HG03520 (cell line): ENCODE data around the gene TPM3.
"Not testable (repeated sequence)": the region's sequence is repeated elsewhere in the genome, so short reads cannot be mapped to it uniquely, and the experiment has no call there.

Experiments
- ATAC-seq: cut with Tn5 transposase; IDR thresholded peaks from one replicate; pipeline ENCODE4 v1.9.1; 2021; ENCODE audit warnings: mild to moderate bottlenecking, moderate library complexity; ENCODE audit not compliant: unreplicated experiment

TPM3 gene

GRCh38 chr1:154191990-154192461, at the start of gene TPM3:
TPM3 (minus strand) TSS chr1:154192100; CDS start chr1:154192018, 82 bp downstream.
- ATAC-seq: no peak

- no peak for ATAC-seq
Measured at GRCh38 chr1:154240294-154240833, 48.5 kb upstream of the TPM3 start.

- ATAC-seq: no peak
Measured at GRCh38 chr1:154239491-154239890, 47.6 kb upstream of the TPM3 start.

GRCh38 chr1:154237880-154238506, 46.1 kb upstream of the TPM3 start:
- no peak for ATAC-seq

GRCh38 chr1:154237435-154237834, 45.5 kb upstream of the TPM3 start:
- ATAC-seq: no peak

- ATAC-seq: no peak
Measured at GRCh38 chr1:154236855-154237254, 45.0 kb upstream of the TPM3 start.

GRCh38 chr1:154233127-154233526, 41.2 kb upstream of the TPM3 start:
- ATAC-seq: not testable (repeated sequence)

GRCh38 chr1:154231112-154231511, 39.2 kb upstream of the TPM3 start:
- not testable (repeated sequence) for ATAC-seq

GRCh38 chr1:154225370-154225769, 33.5 kb upstream of the TPM3 start:
- no peak for ATAC-seq

- no peak for ATAC-seq
Measured at GRCh38 chr1:154223621-154224020, 31.7 kb upstream of the TPM3 start.

- ATAC-seq: no peak
Measured at GRCh38 chr1:154222918-154223317, 31.0 kb upstream of the TPM3 start.

- ATAC-seq: no peak
Measured at GRCh38 chr1:154222518-154222917, 30.6 kb upstream of the TPM3 start.

GRCh38 chr1:154221278-154222001, 29.5 kb upstream of the TPM3 start:
- peak; percentile 3 for ATAC-seq

- peak; percentile 13 for ATAC-seq
Measured at GRCh38 chr1:154220970-154221277, 29.0 kb upstream of the TPM3 start.

GRCh38 chr1:154220071-154220969, 28.4 kb upstream of the TPM3 start, which contains the start of gene UBAP2L:
UBAP2L (plus strand) TSS chr1:154220955; CDS start chr1:154225124, 4,169 bp downstream.
- ATAC-seq: peak; percentile 89

GRCh38 chr1:154219541-154219940, 27.6 kb upstream of the TPM3 start:
- no peak for ATAC-seq

GRCh38 chr1:154218545-154218944, 26.6 kb upstream of the TPM3 start:
- ATAC-seq: no peak

- ATAC-seq: no peak
Measured at GRCh38 chr1:154213274-154213673, 21.4 kb upstream of the TPM3 start.

- ATAC-seq: no peak
Measured at GRCh38 chr1:154212083-154212482, 20.2 kb upstream of the TPM3 start.

- ATAC-seq: no peak
Measured at GRCh38 chr1:154208677-154209388, 16.9 kb upstream of the TPM3 start.
